ENCODE data around the gene FHIT.

DNA sequence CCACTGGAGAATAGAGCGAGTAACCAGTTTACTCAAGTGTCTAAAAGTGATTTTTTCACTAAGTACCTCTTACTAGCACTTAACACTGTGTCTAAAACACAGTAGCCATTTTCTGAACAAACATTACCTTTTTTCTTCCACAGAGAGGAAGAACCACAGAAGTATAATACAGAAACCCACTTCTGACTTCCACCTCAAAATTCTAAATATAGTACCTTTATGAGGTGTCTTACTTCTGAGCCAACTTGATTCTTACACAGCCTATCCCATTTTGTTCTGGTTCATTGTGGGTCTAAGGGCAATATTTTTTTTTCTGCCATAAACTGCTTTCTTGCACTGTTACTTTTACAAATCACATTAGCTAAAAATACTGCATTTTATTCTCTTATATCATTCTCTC is 821.0 kb downstream of the FHIT start:
- TF ChIP-seq, protein P1, sequence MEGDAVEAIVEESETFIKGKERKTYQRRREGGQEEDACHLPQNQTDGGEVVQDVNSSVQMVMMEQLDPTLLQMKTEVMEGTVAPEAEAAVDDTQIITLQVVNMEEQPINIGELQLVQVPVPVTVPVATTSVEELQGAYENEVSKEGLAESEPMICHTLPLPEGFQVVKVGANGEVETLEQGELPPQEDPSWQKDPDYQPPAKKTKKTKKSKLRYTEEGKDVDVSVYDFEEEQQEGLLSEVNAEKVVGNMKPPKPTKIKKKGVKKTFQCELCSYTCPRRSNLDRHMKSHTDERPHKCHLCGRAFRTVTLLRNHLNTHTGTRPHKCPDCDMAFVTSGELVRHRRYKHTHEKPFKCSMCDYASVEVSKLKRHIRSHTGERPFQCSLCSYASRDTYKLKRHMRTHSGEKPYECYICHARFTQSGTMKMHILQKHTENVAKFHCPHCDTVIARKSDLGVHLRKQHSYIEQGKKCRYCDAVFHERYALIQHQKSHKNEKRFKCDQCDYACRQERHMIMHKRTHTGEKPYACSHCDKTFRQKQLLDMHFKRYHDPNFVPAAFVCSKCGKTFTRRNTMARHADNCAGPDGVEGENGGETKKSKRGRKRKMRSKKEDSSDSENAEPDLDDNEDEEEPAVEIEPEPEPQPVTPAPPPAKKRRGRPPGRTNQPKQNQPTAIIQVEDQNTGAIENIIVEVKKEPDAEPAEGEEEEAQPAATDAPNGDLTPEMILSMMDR (IDR thresholded peaks at IDR 0.05), result no peak
- TF ChIP-seq POLR2AphosphoS5 (IDR thresholded peaks at IDR 0.05), result no peak
- TF ChIP-seq POLR2A (IDR thresholded peaks at IDR 0.05), result no peak
- TF ChIP-seq EP300 (IDR thresholded peaks at IDR 0.05), result no peak

All from suprapubic skin (tissue), 4 donors.